PFSK-1 (cell line): Measurements from ENCODE around the gene NSL1.

ENCODE experiments used
- FOXP2 ChIP-seq: optimal IDR thresholded peaks from 2 replicates; pipeline ENCODE3; 2011; ENCODE audit warnings: borderline replicate concordance, control low read depth, inconsistent platforms; ENCODE audit not compliant: insufficient read depth; ENCODE audit errors: extremely low read length, extremely low read depth
- POLR2AphosphoS5 ChIP-seq: IDR thresholded peaks from 2 replicates; pipeline ENCODE4 v1.6.1; 2012; ENCODE audit warnings: low read depth, mild to moderate bottlenecking, control low read depth, low read length, moderate library complexity
- REST ChIP-seq, 2 experiments: IDR thresholded peaks; 2 replicates each; pipeline versions ENCODE4 v1.6.1 to v1.8.0; 2011 to 2012; ENCODE audit warnings: low read depth in 2 of 2, low read length in 2 of 2, control low read depth in 1 of 2, inconsistent platforms in 1 of 2, mild to moderate bottlenecking in 1 of 2, moderate library complexity in 1 of 2; ENCODE audit not compliant: insufficient read depth in 1 of 2
- SIN3A ChIP-seq: IDR thresholded peaks from 2 replicates; pipeline ENCODE4 v1.6.1; 2012; ENCODE audit warnings: mild to moderate bottlenecking, low read length, moderate library complexity, borderline replicate concordance; ENCODE audit not compliant: insufficient read depth
- TAF1 ChIP-seq: IDR thresholded peaks from 2 replicates; pipeline ENCODE4 v1.6.1; 2012; ENCODE audit warnings: low read length, control low read depth, borderline replicate concordance; ENCODE audit not compliant: insufficient read depth

The NSL1 gene

DNA sequence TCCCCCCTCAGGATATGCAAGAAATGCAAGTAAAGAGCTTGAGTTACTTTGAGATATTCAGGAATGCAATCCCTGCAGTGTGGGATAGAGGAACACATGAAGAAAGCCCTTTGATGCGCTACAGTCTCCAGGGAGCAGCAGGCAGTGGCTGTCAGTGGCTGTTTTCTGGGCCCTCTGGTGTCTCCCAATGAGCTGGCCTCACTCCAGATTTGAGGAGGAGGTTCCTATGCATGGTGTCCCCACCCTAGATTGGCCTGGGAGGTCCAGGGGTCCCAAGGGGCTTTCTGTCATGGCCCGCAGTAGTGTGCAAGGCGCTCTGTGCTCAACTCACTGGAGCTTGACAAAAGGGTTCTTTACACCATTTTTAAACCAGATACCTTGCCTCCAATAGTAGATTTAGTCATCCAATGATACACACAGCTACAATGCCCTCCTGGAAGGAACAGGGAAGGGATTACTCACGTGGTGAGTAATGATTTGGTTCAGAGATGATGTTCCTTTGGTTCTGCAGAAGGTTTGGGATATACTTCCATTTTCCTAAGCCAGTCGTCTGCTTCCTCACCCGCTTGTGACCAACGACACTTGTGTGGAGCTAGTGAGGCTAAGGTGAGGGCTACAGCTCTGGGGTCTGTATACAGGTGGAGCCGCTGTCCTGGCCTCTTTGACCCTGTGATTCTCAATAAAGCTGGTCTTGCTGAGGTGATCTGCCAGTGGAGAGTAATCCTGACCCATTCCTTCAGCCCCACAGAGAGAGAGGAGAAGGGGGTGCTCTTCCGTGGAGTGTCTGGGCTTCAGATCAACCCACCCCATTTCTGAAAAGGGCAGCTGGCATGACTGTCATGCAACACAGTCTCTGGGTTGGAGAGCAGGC, 98.6 kb downstream of the NSL1 start:
- no peak for TF ChIP-seq FOXP2
- no peak for TF ChIP-seq TAF1
- TF ChIP-seq POLR2AphosphoS5 = no peak
- no peak for TF ChIP-seq SIN3A
- TF ChIP-seq REST (IDR thresholded peaks at IDR 0.05; ENCODE audit: insufficient read depth in 1 of 2, low read depth in 2 of 2, low read length in 2 of 2) = no peak

- TF ChIP-seq FOXP2 (no peak), REST (IDR thresholded peaks at IDR 0.05; ENCODE audit: insufficient read depth in 1 of 2, low read depth in 2 of 2, low read length in 2 of 2) (no peak), TAF1 (no peak), POLR2AphosphoS5 (no peak), SIN3A (no peak)
Observed at GRCh38 chr1:212691561-212692071, 100.0 kb downstream of the NSL1 start.

- TF ChIP-seq REST (IDR thresholded peaks at IDR 0.05; ENCODE audit: insufficient read depth in 1 of 2, low read depth in 2 of 2, low read length in 2 of 2) (no peak), POLR2AphosphoS5 (no peak), FOXP2 (no peak), SIN3A (no peak), TAF1 (no peak)
Observed at GRCh38 chr1:212690816-212691403, 100.7 kb downstream of the NSL1 start.

GRCh38 chr1:212689758-212690529, 101.6 kb downstream of the NSL1 start:
- TF ChIP-seq POLR2AphosphoS5 (no peak), REST (IDR thresholded peaks at IDR 0.05; ENCODE audit: insufficient read depth in 1 of 2, low read depth in 2 of 2, low read length in 2 of 2) (no peak), SIN3A (no peak), TAF1 (no peak), FOXP2 (no peak)
